ENCODE data around the gene NFKBIA.
"Not testable (repeated sequence)": the region's sequence is repeated elsewhere in the genome, so short reads cannot be mapped to it uniquely, and the experiment has no call there.

The NFKBIA gene

DNA sequence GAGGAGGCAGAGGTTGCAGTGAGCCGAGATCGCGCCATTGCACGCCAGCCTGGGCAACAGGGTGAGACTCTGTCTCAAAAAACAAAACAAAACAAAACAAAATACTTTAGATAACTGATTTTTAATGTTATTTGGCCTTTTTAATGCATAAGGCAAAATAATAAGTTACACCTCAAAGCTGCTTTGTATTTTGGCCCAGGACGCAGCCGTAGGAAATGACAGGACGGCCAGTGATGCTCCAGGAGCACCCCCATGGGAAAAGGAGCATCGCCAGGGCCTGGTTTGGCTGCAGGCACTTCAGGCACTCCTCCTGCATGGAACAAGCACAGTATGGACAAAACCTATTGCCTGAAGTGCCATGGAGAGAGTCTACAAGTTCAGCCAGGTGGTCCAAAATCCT, 3.5 kb upstream of the NFKBIA start:
- no peak for DNase-seq (ENCODE audit: low read depth)

DNA sequence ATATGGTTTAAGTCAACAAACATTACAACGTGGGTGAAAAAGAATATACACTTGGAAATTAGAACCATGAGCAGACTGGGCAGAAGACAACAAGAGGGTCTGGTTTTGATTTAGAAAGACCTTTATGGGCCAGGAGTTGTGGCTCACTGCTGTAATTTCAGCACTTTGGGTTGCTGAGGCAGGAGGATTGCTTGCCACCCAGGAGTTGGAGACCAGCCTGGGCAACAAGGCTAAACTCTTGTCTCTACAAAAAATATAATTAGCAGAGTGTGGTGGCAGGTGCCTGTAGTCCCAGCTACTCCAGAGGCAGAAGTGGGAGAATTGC, 2.7 kb upstream of the NFKBIA start:
- no peak for DNase-seq (ENCODE audit: low read depth)

DNA sequence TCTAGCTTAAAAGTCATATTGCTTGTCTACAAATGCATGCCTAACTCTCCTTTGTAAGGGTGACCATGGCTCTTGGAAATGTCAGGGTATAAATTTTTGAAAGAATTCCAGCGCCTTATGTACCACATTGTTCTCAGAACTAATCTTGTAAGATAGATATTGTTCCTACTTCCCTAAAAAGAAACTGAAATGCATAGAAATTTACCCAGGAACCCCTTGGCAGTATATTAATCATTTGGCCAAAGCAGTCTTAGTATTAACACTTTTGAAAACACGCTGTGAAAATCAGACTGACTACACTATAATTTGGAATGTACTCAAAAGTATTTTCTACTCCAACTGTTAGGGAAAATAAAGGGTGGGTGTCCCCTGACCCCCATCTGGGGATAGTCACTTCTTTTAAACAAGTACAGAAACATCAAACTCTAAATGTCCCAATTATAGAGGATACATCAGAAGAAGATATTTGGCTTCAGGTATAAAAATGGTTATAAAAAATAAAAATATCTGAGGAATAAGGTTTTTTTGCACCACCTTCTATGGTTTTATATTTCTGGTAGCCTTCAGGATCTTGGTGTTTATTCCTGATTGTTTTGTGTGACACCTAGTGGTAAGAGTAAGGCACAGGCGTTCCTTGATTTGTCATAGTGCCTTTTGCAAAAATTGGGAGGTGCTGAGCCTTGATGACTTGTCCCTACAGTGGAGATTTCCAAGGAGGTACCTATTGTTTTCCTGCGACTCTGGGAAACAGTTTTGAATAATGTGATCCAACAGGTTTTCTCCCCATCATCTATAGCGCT, 2.2 kb upstream of the NFKBIA start:
- no peak for DNase-seq (ENCODE audit: low read depth)

- no peak for DNase-seq (ENCODE audit: low read depth)
Measured at GRCh38 chr14:35406090-35406489, 1.5 kb upstream of the NFKBIA start.

GRCh38 chr14:35405304-35405996, 901 bp upstream of the NFKBIA start:
- DNase-seq (ENCODE audit: low read depth): no peak

DNA sequence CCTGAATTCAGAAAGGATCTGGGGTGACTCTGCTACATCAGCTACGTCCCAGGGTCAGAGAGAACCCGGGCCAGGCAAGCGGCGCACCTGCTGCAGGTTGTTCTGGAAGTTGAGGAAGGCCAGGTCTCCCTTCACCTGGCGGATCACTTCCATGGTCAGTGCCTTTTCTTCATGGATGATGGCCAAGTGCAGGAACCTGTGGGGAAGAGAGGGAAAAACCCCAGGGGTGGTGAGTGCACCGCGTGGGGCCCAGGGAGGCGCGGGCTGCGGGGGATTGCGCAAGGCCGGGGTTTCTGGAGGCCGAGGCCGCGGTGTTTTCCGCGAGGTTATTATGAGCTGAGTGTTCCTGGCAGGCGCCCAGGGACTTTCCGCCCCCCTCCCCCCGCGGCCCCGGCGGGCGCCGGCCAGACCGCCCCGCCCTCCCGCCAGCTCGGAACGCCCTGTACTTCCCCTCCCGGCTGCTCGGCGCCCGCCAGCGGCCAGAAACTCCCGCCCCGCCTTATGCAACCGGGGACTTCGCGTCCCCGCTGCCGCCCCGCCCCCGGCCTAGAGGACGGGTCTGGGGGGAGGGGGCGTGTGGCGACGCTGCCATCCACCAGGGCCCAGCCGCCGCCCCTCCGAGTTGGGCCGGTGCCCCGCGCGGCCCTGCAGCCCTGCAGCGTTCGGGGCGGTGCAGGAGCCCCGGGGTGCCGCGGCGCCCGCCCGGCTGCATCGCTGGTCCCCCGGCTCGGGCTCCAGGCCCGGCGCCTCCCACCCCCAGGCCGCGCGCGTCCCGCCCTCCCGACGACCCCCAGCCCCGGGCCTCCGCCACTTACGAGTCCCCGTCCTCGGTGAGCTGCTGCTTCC, 723 bp downstream of the NFKBIA start:
- no peak for DNase-seq (ENCODE audit: low read depth)

DNA sequence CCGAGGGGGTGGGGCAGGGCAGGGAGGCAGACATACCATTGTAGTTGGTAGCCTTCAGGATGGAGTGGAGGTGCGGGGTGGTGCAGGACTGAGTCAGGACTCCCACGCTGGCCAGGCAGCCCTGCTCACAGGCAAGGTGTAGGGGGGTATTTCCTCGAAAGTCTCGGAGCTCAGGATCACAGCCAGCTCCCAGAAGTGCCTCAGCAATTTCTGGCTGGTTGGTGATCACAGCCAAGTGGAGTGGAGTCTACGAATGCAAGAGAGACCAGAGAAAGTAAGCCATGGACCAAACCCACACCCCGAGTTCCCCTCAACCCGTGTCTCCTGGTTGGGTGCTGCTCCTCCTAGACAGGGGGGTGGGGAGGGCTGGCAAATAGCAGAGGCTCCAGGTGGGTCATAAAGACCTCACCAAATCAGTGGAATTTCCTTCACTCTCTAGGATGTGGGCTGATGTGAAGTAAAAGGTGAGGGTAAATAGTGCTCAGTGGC, 1.4 kb downstream of the NFKBIA start:
- no peak for DNase-seq (ENCODE audit: low read depth)

GRCh38 chr14:35402323-35403113, 2.0 kb downstream of the NFKBIA start:
- DNase-seq (ENCODE audit: low read depth): no peak

- DNase-seq (ENCODE audit: low read depth): no peak
Measured at GRCh38 chr14:35401422-35402265, 2.9 kb downstream of the NFKBIA start.

- DNase-seq (ENCODE audit: low read depth): no peak
Measured at GRCh38 chr14:35400648-35401421, 3.7 kb downstream of the NFKBIA start.

GRCh38 chr14:35399083-35399937, 5.2 kb downstream of the NFKBIA start:
- DNase-seq (ENCODE audit: low read depth): no peak

DNA sequence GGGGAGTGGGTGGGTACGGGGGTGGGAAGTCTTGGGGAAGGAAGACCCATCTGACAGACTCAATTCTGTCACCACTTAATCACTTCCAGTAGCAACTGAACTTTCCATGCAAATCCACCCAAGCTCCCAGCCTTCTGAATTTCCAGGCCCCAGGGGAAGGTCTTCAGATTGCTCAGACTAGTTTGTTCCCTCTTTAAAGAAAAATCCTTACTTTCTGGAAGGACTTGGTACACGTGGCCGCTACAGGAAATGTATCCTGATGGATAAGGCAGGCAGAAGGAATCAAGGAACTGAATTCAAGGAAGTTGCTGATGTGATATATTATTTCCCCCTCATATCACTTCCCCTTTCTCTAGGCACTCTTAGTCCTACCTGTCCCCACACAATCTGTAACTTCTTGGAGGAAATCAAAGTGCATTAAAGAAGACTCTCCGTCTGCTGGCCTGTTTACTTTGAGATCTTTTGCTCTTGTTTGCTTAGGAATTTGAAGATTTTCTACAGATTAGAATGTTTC, 6.4 kb downstream of the NFKBIA start:
- DNase-seq (ENCODE audit: low read depth): no peak

DNA sequence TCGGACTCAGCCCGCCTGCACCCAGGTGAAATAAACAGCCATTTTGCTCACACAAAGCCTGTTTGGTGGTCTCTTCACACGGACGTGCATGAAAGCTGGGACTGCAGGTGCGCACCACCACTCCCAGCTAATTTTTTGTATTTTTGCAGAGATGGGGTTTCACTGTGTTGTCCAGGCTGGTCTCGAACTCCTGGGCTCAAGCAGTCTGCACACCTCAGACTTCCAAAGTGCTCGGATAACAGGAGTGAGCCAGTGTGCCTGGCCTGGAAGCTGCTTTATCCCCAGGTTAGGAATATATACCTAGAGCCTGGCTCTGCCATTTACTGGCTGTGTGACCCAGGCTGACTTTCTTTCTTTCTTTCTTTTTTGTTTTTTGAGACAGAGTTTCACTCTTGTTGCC, 7.9 kb downstream of the NFKBIA start:
- DNase-seq (ENCODE audit: low read depth): not testable (repeated sequence)

GRCh38 chr14:35395283-35395682, 9.3 kb downstream of the NFKBIA start:
- DNase-seq (ENCODE audit: low read depth): no peak

DNA sequence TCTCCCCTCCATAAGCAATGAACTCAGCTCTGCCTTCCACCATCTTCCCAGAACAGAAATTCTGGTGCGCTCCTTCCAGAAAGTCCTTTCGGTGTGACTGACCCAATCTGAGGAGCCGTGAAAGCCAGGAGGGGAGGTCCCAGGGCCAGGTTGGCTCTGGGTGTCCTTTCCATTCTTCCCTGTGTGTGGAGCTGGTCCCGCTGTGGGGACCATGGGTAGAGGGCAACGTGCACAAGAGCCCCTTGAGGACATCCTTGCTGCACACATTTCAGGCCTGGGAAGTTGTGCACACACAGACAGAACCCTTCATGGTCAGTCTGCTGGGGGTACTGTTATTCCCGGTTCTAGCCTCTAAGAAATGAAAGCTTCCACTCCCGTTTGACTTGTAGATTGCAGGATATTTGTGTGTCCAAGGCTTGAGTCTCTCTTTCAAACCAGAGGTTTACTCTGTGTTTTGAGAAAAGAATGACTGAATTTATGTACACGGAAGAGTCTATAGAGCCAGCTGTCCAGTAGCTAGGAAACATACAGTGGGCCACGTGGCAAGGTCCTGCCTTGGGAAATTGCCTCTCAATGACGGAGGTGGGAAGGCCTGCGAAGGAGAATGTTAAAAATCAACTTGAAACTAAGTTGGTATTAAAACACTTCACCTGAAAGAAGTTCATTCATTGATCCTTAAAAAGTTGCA, 10.1 kb downstream of the NFKBIA start:
- DNase-seq (ENCODE audit: low read depth): no peak

DNA sequence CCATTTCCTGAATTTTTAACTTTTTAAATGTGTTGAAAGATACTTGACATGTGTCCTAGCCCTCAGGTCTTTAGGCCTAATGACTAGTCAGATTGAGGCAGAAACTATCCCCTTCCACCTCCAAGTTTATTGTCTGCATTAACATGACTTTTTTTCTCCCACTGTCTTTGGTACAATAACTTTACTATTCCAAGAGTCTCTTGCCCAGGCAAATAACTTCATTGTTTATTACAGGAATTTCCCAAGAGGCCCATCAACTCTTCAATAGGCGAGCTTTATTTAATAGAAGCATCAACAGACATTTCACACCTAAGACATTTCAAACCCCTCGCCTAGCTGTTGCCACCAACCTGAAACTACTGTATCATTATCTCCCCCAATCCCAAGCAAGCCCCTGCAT, 10.7 kb downstream of the NFKBIA start:
- DNase-seq (ENCODE audit: low read depth): no peak

DNA sequence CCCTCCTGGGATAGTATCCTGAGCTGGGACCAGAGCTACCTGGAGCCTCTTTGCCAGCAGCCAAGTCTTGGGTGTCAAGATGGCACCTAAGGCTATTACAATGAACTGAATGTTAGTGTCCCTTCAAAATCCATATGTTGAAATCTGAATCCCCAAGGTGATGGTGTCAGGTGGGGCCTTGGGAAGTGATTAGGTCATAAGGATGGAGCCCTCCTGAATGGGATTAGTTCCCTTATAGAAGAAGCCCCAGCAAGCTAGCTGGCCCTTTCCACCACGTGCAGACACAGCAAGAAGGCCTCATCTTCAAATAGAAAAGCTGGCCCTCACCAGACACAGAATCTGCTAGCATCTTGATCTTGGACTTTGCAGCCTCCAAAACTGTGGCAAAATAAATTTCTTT, 12.4 kb downstream of the NFKBIA start:
- DNase-seq (ENCODE audit: low read depth): no peak

- no peak for DNase-seq (ENCODE audit: low read depth)
Measured at GRCh38 chr14:35391388-35391710, 13.2 kb downstream of the NFKBIA start.
